Stimulated activated CD8-positive, alpha-beta memory T cell treated with anti-CD3 and anti-CD28 coated beads, Interleukin-12 subunit alpha, Interleukin-12 subunit beta, amount 100 ng/mL, for 24 hours (primary cell): ENCODE data around the gene CEP112.

Source experiments
- DNase-seq: peaks from one replicate; pipeline ENCODE4 v3.0.0-alpha.2; 2020; ENCODE audit errors: extremely low read depth

Gene CEP112

GRCh38 chr17:66191593-66192377 lies at the start of gene CEP112:
TSS of gene CEP112 (minus strand) at chr17:66192133.
- DNase-seq: peak; percentile 67

- DNase-seq: no peak
Observed at GRCh38 chr17:66240630-66241029, 48.7 kb upstream of the CEP112 start.

- DNase-seq: no peak
Observed at GRCh38 chr17:66240013-66240412, 48.1 kb upstream of the CEP112 start.

GRCh38 chr17:66235377-66235994 lies 43.6 kb upstream of the CEP112 start:
- no peak for DNase-seq

GRCh38 chr17:66234611-66235010 lies 42.7 kb upstream of the CEP112 start:
- no peak for DNase-seq

- no peak for DNase-seq
Observed at GRCh38 chr17:66233023-66233753, 41.3 kb upstream of the CEP112 start.

GRCh38 chr17:66230922-66231591 lies 39.1 kb upstream of the CEP112 start:
- no peak for DNase-seq

GRCh38 chr17:66229783-66230538 lies 38.0 kb upstream of the CEP112 start:
- no peak for DNase-seq

- no peak for DNase-seq
Observed at GRCh38 chr17:66228887-66229782, 37.2 kb upstream of the CEP112 start, which contains the start of gene APOH. TSS of gene APOH (minus strand) at chr17:66229415. CDS start at chr17:66229379, 36 bp downstream.

GRCh38 chr17:66227212-66228045 lies 35.5 kb upstream of the CEP112 start:
- no peak for DNase-seq

- DNase-seq: no peak
Observed at GRCh38 chr17:66222798-66223350, 30.9 kb upstream of the CEP112 start.

- no peak for DNase-seq
Observed at GRCh38 chr17:66221755-66222530, 30.0 kb upstream of the CEP112 start.

- DNase-seq: no peak
Observed at GRCh38 chr17:66221343-66221742, 29.4 kb upstream of the CEP112 start.

- no peak for DNase-seq
Observed at GRCh38 chr17:66220079-66220835, 28.3 kb upstream of the CEP112 start.

GRCh38 chr17:66215529-66215911 lies 23.6 kb upstream of the CEP112 start:
- no peak for DNase-seq

- DNase-seq: no peak
Observed at GRCh38 chr17:66214884-66215528, 23.1 kb upstream of the CEP112 start.
